Measurements from ENCODE around the gene TOP2A. TPM values are rescaled to one million over a fixed set of nuclear protein-coding genes. Genes with fewer than 3 reads are reported as not detected.
"Not testable (repeated sequence)": the region's sequence is repeated elsewhere in the genome, so short reads cannot be mapped to it uniquely, and the experiment has no call there.

Gene TOP2A
- total RNA-seq, 2 experiments from 2014 or later: 245 to 322 TPM

DNA sequence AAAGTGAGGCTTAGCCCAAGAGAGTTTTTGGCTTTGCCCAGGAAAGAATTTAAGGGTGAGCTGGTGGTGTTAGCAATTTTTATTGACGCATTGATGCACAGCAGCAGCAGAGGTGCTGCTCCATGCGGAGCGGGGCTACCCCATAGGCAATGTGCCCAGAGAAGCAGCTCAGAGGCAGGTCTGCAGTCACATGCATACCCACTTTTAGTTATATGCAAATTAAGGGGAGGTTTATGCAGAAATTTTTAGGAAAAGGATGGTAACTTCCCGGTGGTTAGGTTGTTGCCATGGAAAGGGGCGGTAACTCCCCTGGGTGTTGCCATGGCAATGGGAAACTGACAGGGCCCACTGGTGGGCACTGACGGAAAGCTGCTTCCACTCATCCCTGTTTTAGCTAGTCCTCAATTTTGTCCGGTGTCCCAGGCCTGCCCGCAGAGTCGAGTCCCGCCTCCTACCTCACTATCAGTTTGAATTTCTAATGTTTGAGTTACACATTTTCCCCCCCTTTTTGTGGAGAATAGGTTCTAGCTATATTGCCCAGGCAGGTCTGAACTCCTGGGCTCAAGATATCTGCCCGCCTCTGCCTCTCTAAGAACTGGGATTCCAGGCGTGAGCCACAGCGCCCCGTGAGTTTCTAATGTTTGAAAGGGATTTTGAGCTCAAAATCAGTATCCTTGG lies 42.7 kb downstream of the TOP2A start:
- no peaks in the 10 kb centered on the region for H3K36me3 Mint-ChIP-seq (ENCODE audit: low read depth)
- ChIA-PET CTCF (interaction anchor here (0.5 to 0.8 kb wide), 10 partner anchors 12 to 753 kb away, joined by 3 to 6 read pairs (median 3); no protein-coding TSS in a partner anchor), POLR2A (interaction anchor here (0.6 to 1.1 kb wide), 2 partner anchors 9 to 206 kb away, joined by 3 to 7 read pairs; no protein-coding TSS in a partner anchor)
- H3K4me1 Mint-ChIP-seq: peaks cover 36% of the 10 kb centered on the region
- peaks cover 3% of the 10 kb centered on the region for H3K9me3 Mint-ChIP-seq (ENCODE audit: low read depth)
- DNase-seq (no peak), ATAC-seq (no peak)
- H3K27me3 Mint-ChIP-seq: no peaks in the 10 kb centered on the region
- intact Hi-C loops (cut with DNase I, micrococcal nuclease): loop anchor here in 1 of 2 experiments (5.0 kb wide), 1 partner anchor 222 kb away; no protein-coding TSS in a partner anchor
- peak overlapping the region; percentile 63 for H3K27ac Mint-ChIP-seq
- no peak overlapping the region for H3K4me3 Mint-ChIP-seq

DNA sequence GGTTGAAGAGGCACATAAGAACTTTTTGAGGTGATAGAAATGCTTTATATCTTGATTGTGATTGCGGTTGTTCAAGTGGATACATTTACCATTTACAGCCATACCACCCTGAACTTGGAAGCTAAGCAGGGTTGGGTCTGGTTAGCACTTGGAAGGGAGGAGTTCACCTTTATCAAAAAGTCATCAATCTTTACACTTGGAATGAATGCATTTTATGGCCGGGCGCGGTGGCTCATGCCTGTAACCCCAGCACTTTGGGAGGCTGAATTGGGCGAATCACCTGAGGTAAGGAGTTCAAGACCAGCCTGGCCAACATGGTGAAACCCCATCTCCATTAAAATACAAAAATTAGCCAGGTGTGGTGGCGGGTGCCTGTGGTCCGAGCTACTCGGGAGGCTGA lies 43.7 kb downstream of the TOP2A start:
- peaks cover 36% of the 10 kb centered on the region for H3K4me1 Mint-ChIP-seq
- H3K27ac Mint-ChIP-seq: peak overlapping the region; percentile 77
- no peak for ATAC-seq
- CTCF ChIA-PET: interaction anchor here (0.6 to 2.2 kb wide), 7 partner anchors 9 to 154 kb away, joined by 3 to 12 read pairs (median 4); partner anchors contain the start of gene GJD3
- POLR2A ChIA-PET: interaction anchor here (0.6 to 1.1 kb wide), 5 partner anchors 8 to 207 kb away, joined by 3 to 7 read pairs (median 3); no protein-coding TSS in a partner anchor
- H3K27me3 Mint-ChIP-seq: no peaks in the 10 kb centered on the region
- intact Hi-C loops (cut with DNase I, micrococcal nuclease): loop anchor here in 1 of 2 experiments (1.0 to 5.0 kb wide), 2 partner anchors 106 to 223 kb away; no protein-coding TSS in a partner anchor
- H3K4me3 Mint-ChIP-seq: no peak overlapping the region
- H3K9me3 Mint-ChIP-seq (ENCODE audit: low read depth): peaks cover 3% of the 10 kb centered on the region
- no peak for DNase-seq
- H3K36me3 Mint-ChIP-seq (ENCODE audit: low read depth): no peaks in the 10 kb centered on the region

DNA sequence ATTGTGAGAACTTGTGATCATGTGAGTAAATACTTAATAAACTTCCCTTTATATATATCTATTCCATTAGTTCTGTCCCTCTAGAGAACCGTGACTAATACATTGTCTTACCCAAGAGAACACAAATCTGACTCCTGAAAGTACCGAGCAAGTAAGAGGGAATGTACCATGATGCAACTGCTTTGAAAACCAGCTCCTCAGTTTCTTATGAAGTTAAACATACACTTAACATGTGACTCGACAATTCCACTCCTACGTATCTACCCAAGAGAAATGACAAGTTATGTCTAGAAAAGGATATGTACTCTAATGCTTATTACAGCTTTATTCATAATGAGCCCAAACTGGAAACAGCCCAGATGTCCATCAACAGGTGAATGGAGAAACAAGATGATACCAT lies 44.4 kb downstream of the TOP2A start:
- Mint-ChIP-seq H3K36me3 (ENCODE audit: low read depth) (no peaks in the 10 kb centered on the region), H3K27ac (peak overlapping the region; percentile 77), H3K9me3 (ENCODE audit: low read depth) (peaks cover 3% of the 10 kb centered on the region), H3K4me3 (no peak overlapping the region), H3K27me3 (no peaks in the 10 kb centered on the region), H3K4me1 (peaks cover 36% of the 10 kb centered on the region)
- peak; percentile 85 for ATAC-seq
- no peak for DNase-seq
- intact Hi-C loops (cut with DNase I, micrococcal nuclease): loop anchor here in 1 of 2 experiments (1.0 to 5.0 kb wide), 2 partner anchors 107 to 224 kb away; no protein-coding TSS in a partner anchor
- ChIA-PET CTCF (interaction anchor here (0.6 to 2.2 kb wide), 10 partner anchors 9 to 155 kb away, joined by 3 to 12 read pairs (median 4); partner anchors contain the start of gene GJD3), POLR2A (interaction anchor here (0.6 to 1.0 kb wide), 6 partner anchors 8 to 189 kb away, joined by 3 to 6 read pairs (median 3); partner anchors contain the start of genes GJD3 and TOP2A)

DNA sequence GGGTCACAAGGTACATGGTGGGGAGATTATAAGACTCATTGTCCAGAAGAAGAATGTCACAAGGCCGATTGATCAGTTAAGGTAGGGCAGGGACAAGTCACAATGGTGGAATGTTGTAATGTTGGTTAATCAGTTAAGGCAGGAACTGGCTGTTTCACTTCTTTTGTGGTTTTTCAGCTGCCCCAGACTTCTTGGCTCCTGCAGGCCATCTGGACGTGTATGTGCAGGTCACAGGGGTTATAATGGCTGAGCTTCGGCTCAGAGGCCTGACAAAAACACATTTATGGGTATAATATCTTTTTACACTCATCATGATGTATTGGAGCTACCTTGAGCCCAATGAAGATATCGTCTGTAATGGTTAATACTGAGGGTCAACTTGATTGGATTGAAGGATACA lies 45.1 kb downstream of the TOP2A start:
- not testable (repeated sequence) for H3K4me3 Mint-ChIP-seq; ATAC-seq; H3K36me3 Mint-ChIP-seq (ENCODE audit: low read depth); H3K27me3 Mint-ChIP-seq; DNase-seq; H3K9me3 Mint-ChIP-seq (ENCODE audit: low read depth)
- intact Hi-C loops (cut with DNase I, micrococcal nuclease): loop anchor here in 1 of 2 experiments (1.0 to 5.0 kb wide), 2 partner anchors 108 to 225 kb away; no protein-coding TSS in a partner anchor
- H3K4me1 Mint-ChIP-seq: peaks cover 36% of the 10 kb centered on the region
- POLR2A ChIA-PET: interaction anchor here (0.6 to 1.0 kb wide), 5 partner anchors 8 to 189 kb away, joined by 3 to 6 read pairs (median 3); partner anchors contain the start of gene GJD3
- CTCF ChIA-PET: interaction anchor here (0.6 to 2.2 kb wide), 9 partner anchors 8 to 119 kb away, joined by 3 to 12 read pairs (median 4); partner anchors contain the start of gene GJD3
- H3K27ac Mint-ChIP-seq: peak overlapping the region; percentile 77

DNA sequence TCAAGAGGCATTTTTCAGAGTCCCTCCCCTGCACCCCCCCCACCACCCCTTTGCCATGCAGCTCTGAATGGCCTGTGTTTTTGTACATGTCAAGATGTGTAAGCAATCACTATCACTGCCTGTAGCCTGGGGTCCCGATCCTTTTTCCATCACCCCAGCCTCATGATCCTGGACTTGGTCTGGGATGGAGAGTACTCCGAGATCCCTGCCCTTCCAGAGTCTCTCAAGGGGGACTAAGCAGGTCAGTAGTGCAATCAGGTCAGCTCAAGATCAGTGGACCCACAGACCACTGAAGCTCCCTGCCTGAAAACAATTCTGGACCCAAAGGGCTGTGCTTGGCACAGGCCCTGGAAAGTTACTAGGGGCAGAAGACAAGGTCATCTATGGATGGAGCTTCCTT lies 45.7 kb downstream of the TOP2A start:
- intact Hi-C loops (cut with DNase I, micrococcal nuclease): loop anchor here in 1 of 2 experiments (5.0 kb wide), 1 partner anchor 225 kb away; no protein-coding TSS in a partner anchor
- Mint-ChIP-seq H3K27ac (peak overlapping the region; percentile 56), H3K4me3 (no peak overlapping the region), H3K4me1 (peaks cover 36% of the 10 kb centered on the region), H3K27me3 (no peaks in the 10 kb centered on the region), H3K9me3 (ENCODE audit: low read depth) (peaks cover 3% of the 10 kb centered on the region), H3K36me3 (ENCODE audit: low read depth) (no peaks in the 10 kb centered on the region)
- ChIA-PET POLR2A (no interaction called here), CTCF (interaction anchor here (0.8 to 2.0 kb wide), 6 partner anchors 7 to 76 kb away, joined by 3 to 8 read pairs (median 4); partner anchors contain the start of gene GJD3)
- DNase-seq (no peak), ATAC-seq (no peak)

DNA sequence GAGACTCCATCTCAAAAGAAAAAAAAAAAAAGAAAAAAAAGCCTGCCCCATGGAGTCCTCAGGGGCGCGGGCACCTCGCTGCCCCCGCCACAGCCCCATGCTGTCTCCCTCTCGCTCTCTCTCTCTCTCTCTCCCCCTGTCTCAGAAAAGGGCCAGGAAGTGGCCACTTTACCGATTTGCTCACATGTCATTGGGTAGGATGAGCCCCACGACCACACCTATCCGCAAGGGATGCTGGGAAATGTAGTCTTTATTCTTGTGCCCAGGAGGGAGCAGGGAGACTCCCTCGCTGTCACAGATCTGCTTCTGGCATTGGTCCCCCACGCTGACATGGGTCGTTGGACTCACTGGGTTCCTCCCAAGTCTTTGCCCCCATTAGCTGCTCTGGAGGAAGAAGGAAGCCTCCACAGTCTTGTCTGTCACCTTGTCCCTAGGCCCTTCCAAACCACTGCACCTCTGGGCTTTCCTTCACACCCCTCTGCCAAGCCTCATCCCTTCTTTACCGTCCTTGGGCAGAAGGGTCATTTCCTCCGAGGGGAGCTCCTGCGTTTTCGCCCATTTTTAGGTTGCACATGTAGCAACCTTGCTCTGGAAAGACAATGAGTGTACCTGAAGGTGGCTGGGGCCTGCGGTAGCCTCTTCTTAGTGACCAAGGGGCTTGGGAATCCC lies 46.3 kb downstream of the TOP2A start:
- Mint-ChIP-seq H3K27ac (no peak overlapping the region), H3K36me3 (ENCODE audit: low read depth) (no peaks in the 10 kb centered on the region), H3K9me3 (ENCODE audit: low read depth) (peaks cover 1% of the 10 kb centered on the region), H3K27me3 (no peaks in the 10 kb centered on the region), H3K4me1 (peaks cover 33% of the 10 kb centered on the region), H3K4me3 (no peak overlapping the region)
- CTCF ChIA-PET: interaction anchor here (0.8 to 1.5 kb wide), 3 partner anchors 9 to 45 kb away, joined by 3 read pairs; no protein-coding TSS in a partner anchor
- ATAC-seq (peak; percentile 75), DNase-seq (peak; percentile 57)
- intact Hi-C loops (cut with DNase I, micrococcal nuclease): loop anchor here in 1 of 2 experiments (5.0 kb wide), 1 partner anchor 226 kb away; no protein-coding TSS in a partner anchor
- POLR2A ChIA-PET: no interaction called here

DNA sequence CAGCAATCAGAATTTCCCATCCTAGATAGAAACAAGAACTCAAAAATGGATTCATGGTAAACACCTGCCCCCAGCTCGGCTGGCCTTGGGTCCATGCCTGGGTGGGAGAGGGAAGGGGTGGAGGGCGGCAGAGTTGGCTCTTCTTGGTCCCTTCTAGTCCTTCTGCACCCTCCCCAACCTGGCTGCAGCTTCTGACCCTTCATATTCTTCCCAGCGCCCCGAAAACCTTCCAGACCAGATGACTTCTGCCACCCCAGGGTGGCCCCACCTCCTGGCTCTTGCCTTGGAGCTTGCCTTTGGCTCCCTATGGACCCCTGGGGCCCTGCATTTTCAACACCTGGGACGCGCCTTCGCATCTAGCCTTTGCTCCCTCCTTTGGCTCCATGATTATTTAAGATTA lies 47.8 kb downstream of the TOP2A start:
- Mint-ChIP-seq H3K4me3 (no peak overlapping the region), H3K27ac (no peak overlapping the region), H3K27me3 (no peaks in the 10 kb centered on the region), H3K36me3 (ENCODE audit: low read depth) (no peaks in the 10 kb centered on the region), H3K4me1 (peaks cover 33% of the 10 kb centered on the region), H3K9me3 (ENCODE audit: low read depth) (no peaks in the 10 kb centered on the region)
- CTCF ChIA-PET: interaction anchor here (0.9 to 1.4 kb wide), 2 partner anchors 15 to 46 kb away, joined by 3 read pairs; no protein-coding TSS in a partner anchor
- intact Hi-C loops (cut with DNase I, micrococcal nuclease): loop anchor here in 1 of 2 experiments (5.0 kb wide), 1 partner anchor 227 kb away; no protein-coding TSS in a partner anchor
- ATAC-seq (no peak), DNase-seq (no peak)
- POLR2A ChIA-PET: no interaction called here

DNA sequence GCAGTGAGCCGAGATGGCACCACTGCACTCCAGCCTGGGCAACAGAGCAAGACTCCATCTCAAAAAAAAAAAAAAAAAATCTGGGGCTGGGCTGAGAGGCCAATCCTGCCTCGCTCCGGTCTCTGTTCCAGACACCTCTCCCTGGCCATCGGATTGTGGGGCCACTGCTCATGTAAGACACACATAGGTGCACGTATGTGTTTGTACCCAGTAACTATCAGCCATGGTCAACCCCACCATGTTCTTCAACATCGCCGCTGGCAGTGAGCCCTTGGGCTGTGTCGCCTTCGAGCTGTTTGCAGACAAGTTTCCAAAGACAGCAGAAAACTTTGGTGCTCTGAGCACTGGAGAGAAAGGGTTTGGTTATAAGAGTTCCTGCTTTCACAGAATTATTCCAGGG lies 50.0 kb downstream of the TOP2A start:
- H3K27me3 Mint-ChIP-seq: not testable (repeated sequence)
- CTCF ChIA-PET: interaction anchor here (1.1 to 2.0 kb wide), 3 partner anchors 13 to 50 kb away, joined by 4 to 10 read pairs (median 5); partner anchors contain the start of gene TOP2A

DNA sequence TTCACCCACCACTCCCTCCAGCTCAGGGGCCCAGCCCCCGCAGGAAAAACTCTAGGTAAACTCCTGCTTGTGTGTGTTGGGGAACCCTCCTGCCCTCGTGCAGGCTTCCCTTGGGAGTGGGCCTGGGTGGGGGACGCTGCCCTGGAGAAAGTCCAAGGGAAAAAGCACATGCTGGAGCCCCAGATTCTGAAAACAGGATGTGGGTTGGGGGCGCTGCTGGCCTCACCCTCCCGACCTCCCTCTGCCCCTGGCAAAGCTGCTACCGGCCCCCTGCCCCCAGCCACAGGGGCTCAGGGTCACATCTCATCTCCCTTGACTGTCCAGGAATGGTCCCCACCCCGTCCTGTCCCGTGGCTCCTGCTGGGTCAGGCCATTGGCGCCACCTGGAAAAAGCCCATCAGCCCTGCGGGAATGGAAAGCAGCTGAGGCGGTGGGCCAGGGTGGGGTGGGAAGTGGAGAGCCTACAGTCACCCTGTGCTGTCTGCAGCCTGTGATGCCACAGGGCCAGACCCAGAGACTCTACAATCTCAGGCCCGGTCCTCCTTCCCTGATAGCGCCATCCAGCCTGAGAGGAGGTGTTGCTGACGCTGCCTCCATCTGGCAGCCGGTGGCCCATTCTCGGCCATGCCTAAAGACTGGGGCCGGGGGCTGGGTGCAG lies 50.7 kb downstream of the TOP2A start:
- DNase-seq (no peak), ATAC-seq (no peak)
- no peak overlapping the region for H3K27ac Mint-ChIP-seq
- ChIA-PET CTCF (interaction anchor here (0.6 to 2.6 kb wide), 3 partner anchors 10 to 712 kb away, joined by 3 to 8 read pairs (median 3); no protein-coding TSS in a partner anchor), POLR2A (no interaction called here)
- intact Hi-C loops (cut with DNase I, micrococcal nuclease): no loop called here
- peaks cover 12% of the 10 kb centered on the region for H3K4me1 Mint-ChIP-seq
- no peaks in the 10 kb centered on the region for H3K9me3 Mint-ChIP-seq (ENCODE audit: low read depth)
- H3K27me3 Mint-ChIP-seq: peaks cover 4% of the 10 kb centered on the region
- H3K4me3 Mint-ChIP-seq: no peak overlapping the region
- H3K36me3 Mint-ChIP-seq (ENCODE audit: low read depth): no peaks in the 10 kb centered on the region

More for the DNA sequence above, 50.0 kb downstream of the TOP2A start:
- POLR2A ChIA-PET: interaction anchor here (0.7 kb wide), 1 partner anchor 58 kb away, joined by 4 read pairs; no protein-coding TSS in a partner anchor
- ATAC-seq; H3K36me3 Mint-ChIP-seq (ENCODE audit: low read depth); H3K4me3 Mint-ChIP-seq; intact Hi-C loops (cut with DNase I, micrococcal nuclease); DNase-seq; H3K27ac Mint-ChIP-seq; H3K9me3 Mint-ChIP-seq (ENCODE audit: low read depth): not testable (repeated sequence)
- peaks cover 15% of the 10 kb centered on the region for H3K4me1 Mint-ChIP-seq

DNA sequence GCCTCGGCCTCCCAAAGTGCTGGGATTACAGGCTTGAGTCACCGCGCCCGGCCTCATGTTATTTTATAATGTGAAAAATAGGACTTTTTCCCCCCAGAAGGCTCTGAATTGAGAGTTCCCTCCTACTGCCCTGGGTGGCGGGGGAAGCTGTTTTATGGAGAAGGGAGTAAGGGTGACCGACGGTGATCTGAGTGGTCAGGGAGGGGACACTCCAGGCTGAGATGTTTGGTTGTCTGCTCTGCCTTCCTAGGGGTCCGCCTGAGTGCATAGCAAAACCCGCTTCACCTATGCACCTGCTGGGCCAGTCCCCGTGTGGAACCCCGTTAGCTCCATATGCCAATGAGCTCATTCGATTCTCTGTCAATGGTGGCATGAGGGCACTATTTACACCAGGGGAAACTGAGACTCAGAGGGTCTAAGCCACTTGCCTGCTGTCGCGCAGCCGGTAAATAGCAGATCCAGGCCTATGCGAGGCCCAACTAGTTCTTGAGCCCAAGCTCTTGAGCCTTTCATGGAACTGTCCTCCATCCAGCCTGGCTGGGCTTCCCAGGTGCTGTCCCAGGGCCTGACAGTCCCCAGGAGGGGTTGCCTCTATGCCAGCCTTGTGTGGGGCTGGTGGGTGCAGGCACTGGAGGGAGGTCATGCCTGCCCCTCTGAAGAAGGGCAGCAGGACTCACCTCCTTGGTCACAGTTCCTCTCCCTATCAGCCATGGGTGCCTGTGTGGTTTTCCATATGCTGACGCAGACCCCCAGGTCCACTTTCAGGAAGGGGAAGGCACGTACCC lies 51.4 kb downstream of the TOP2A start:
- intact Hi-C loops (cut with DNase I, micrococcal nuclease): no loop called here
- H3K4me1 Mint-ChIP-seq: peaks cover 13% of the 10 kb centered on the region
- DNase-seq (no peak), ATAC-seq (no peak)
- H3K9me3 Mint-ChIP-seq (ENCODE audit: low read depth): no peaks in the 10 kb centered on the region
- H3K36me3 Mint-ChIP-seq (ENCODE audit: low read depth): no peaks in the 10 kb centered on the region
- peaks cover 7% of the 10 kb centered on the region for H3K27me3 Mint-ChIP-seq
- ChIA-PET CTCF (interaction anchor here (0.7 to 2.6 kb wide), 5 partner anchors 11 to 167 kb away, joined by 3 to 16 read pairs (median 4); partner anchors contain the start of gene WIPF2), POLR2A (interaction anchor here (0.6 to 1.2 kb wide), 3 partner anchors 8 to 116 kb away, joined by 3 to 7 read pairs (median 4); no protein-coding TSS in a partner anchor)
- H3K4me3 Mint-ChIP-seq: no peak overlapping the region
- H3K27ac Mint-ChIP-seq: no peak overlapping the region
